GM19372 (cell line): ENCODE measurements around the gene PRKG1.
"Not testable (repeated sequence)": the region's sequence is repeated elsewhere in the genome, so short reads cannot be mapped to it uniquely, and the experiment has no call there.

ENCODE experiments used
- ATAC-seq: cut with Tn5 transposase; IDR thresholded peaks from one replicate; pipeline ENCODE4 v1.9.1; 2021; ENCODE audit warnings: mild to moderate bottlenecking, low read depth, moderate library complexity; ENCODE audit not compliant: unreplicated experiment

The PRKG1 gene

GRCh38 chr10:51257511-51258248 is 183.4 kb downstream of the PRKG1 start:
- ATAC-seq = no peak

GRCh38 chr10:51260376-51260775 is 186.1 kb downstream of the PRKG1 start:
- no peak for ATAC-seq

- no peak for ATAC-seq
Measured at GRCh38 chr10:51266496-51266895, 192.2 kb downstream of the PRKG1 start.

GRCh38 chr10:51267980-51268570 is 193.8 kb downstream of the PRKG1 start:
- ATAC-seq = not testable (repeated sequence)

GRCh38 chr10:51269821-51270220 is 195.5 kb downstream of the PRKG1 start:
- no peak for ATAC-seq

- no peak for ATAC-seq
Measured at GRCh38 chr10:51270936-51271530, 196.7 kb downstream of the PRKG1 start.

- ATAC-seq = not testable (repeated sequence)
Measured at GRCh38 chr10:51272099-51272498, 197.8 kb downstream of the PRKG1 start.

- no peak for ATAC-seq
Measured at GRCh38 chr10:51272555-51272954, 198.3 kb downstream of the PRKG1 start.

GRCh38 chr10:51273574-51273973 is 199.3 kb downstream of the PRKG1 start:
- ATAC-seq = no peak

GRCh38 chr10:51276097-51276496 is 201.8 kb downstream of the PRKG1 start:
- not testable (repeated sequence) for ATAC-seq

- ATAC-seq = not testable (repeated sequence)
Measured at GRCh38 chr10:51281387-51281786, 207.1 kb downstream of the PRKG1 start.

GRCh38 chr10:51285601-51286000 is 211.3 kb downstream of the PRKG1 start:
- ATAC-seq = no peak

- no peak for ATAC-seq
Measured at GRCh38 chr10:51288511-51288910, 214.2 kb downstream of the PRKG1 start.

GRCh38 chr10:51289519-51289918 is 215.2 kb downstream of the PRKG1 start:
- no peak for ATAC-seq

GRCh38 chr10:51291961-51292360 is 217.7 kb downstream of the PRKG1 start:
- ATAC-seq = no peak

- no peak for ATAC-seq
Measured at GRCh38 chr10:51297438-51297837, 223.2 kb downstream of the PRKG1 start.

GRCh38 chr10:51300617-51301304 is 226.5 kb downstream of the PRKG1 start:
- no peak for ATAC-seq

- ATAC-seq = no peak
Measured at GRCh38 chr10:51301644-51302043, 227.4 kb downstream of the PRKG1 start.

- no peak for ATAC-seq
Measured at GRCh38 chr10:51302316-51302715, 228.0 kb downstream of the PRKG1 start.

- no peak for ATAC-seq
Measured at GRCh38 chr10:51308116-51308515, 233.8 kb downstream of the PRKG1 start.

- no peak for ATAC-seq
Measured at GRCh38 chr10:51311228-51311627, 236.9 kb downstream of the PRKG1 start.
